HL-60/S4 treated with retinoic acid at 250 ng/mL for 4 days and 3 days (cell line): ENCODE measurements around the gene SLC19A2.

Experiments
- in situ Hi-C: fragments of 300-500 bp; cut with MboI; formaldehyde crosslinking; loops from 2 replicates; pipeline ENCODE4 v1.7.0; 2022; ENCODE audit warnings: low sequenced_read_pairs

Gene SLC19A2

GRCh38 chr1:169426174-169426705 lies 59.5 kb downstream of the SLC19A2 start:
- in situ Hi-C loops, result no loop called here

DNA sequence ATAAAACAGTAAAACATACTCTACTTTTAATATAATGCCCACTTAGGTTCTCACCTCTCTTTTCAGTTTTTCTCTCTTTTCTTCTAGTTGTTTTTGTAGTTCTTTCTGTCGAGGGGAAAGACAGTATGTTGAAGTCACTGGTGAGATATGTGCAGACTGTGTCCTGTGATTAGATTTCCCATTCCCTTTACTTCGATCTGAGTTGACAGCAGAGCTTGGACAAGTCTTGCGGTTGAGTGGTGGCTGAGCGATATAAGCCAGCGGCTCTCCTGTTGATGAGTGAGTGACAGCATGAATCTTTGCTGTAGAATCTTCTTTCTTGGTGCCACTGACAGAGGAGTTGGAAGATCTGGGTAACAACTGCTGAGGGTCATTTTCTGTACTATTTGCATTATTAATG lies 64.4 kb downstream of the SLC19A2 start:
- in situ Hi-C loops, result no loop called here

DNA sequence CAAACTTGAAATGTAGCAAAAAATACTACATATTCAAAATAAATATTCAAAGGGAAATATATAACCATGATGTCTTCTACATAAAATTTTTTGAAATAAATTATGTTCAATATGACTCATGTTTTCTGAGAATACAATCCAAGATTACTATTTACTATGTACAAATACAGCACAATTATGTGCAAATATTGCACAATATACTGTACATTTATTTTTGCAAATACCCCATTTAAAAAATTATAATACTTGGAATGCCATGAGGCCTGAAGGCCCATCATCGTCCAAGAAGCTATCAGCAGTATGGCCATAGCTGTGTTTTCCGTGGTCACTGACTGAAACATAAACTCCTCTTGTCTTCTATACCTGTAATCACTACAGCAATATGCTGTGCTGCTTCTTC lies 70.8 kb downstream of the SLC19A2 start:
- in situ Hi-C loops, result no loop called here
